ENCODE measurements around the gene CNTN2.
A peak's percentile ranks its signal among the peaks of the same experiment; 100 is the strongest.

The CNTN2 gene

DNA sequence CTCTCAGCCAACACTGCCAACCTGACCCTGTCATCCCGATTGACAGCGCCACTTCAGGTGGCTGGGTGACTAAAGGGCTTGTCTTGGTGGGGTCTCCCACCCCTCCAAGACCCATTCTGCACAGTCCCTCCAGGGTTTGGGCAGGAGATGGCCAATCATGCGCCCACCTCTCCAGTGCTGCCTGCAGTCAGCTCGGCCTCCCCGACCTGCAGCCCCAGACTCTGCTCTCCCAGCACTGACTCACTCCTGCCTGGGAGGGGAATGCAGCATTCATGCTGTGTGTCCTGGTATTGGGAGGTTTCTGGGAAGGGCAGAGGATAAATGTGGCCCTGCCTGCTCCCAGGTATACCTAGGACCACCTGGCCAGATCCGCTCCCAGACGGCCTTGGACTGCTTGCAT, 31.5 kb downstream of the CNTN2 start:
- DNase-seq: no peak

DNA sequence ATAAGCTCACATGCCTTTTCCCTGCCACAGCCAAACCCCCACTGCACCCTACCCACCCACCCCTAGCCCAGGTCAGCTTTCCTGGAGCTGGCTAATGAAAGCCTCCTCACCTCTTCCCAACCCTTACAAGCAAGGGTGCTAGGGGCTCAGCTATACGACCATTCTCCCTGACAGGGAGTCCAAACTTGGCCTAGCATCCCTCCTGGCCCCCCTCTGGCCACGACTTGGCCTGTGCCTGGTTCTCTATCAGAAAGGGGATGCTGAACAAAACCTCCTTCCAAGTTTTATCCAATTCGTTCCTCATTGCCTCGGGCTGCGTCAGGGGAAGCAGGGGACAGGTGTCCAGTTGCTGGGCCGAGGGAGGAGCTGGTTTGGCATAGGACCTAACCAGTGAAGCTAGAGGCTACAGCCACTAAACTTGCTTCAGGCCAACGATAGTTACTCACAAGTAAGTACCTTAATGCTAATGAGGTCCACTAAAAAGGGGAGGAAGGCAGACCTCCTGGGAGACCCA, 32.7 kb downstream of the CNTN2 start:
- no peak for DNase-seq

DNA sequence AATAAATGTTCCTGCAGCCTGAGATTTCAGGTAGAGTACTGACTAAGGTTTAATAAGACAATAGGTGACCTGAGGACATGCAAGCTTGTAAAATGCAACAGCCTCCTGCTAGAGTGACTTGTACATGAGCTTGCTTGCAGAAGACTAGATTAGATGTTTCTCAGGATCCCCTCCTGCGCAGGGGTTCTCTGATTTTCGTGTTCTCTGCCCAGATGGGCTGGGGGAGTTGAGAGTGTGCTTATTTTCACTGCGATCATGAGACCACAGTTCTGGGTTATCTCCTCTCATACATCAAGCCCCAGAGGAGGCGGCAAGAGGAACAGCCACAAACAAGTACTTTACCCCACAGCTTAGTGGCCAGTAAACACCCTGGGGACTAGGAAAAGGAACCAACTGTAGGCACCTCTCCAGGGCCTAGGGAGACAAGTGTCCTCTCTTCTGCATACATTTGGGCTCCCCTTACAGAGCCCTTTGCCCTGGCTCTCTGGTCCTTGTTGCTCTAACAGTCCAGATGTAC, 33.3 kb downstream of the CNTN2 start:
- no peak for DNase-seq

DNA sequence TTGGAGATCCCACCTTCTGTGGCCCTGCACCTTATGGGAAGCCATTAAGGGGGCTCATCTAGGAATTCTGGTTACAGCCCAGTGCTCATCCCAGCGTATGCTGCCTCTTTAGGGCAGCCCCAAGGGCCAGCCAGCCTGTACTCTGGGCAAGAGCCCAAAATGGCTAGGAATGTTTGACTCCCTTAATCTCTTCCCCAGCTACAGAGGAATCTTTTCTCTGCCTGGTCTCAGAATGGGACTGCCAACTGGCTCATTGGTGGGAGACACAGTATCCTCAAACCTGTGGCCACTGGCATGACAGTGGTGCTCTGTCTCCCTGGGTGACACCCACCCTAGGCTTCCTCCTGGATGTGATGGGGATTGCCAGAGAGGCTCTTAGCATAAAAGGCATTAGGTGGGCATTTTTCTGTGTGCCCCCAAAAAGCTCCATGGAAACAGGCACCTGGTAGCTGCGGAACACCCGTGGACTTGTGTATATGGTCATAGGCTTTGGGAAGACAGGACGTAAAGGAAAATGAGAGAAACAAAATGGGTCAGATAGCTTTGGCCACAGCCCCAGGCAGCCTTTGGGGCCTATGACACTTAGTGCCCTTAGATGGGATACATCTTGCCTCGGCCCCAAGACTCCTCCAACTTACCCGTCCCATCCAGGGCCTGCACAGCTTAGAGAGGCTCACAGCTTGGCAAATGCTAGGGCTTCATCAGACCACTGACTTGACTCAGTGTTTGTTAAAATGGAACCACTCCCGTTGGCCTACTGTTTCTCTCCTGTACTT, 34.3 kb downstream of the CNTN2 start:
- DNase-seq: peak; percentile 25

DNA sequence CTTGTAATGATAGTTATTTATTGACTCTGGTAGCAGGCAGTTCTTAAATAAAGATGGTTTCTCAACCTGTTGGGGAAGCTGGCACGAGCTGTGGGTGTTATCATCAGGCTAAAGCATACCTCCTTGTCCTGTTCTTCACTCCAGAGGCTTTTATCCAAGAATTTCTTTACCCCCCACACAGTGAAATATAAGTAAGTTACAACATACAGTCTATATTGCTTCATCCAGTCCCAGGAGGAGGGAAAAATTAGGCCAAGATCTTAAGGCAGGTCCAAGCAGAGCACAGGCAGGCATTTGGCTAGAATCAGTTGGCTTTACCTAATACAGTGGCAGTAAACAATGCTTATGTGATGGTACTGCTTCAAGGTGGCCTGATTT, 34.9 kb downstream of the CNTN2 start:
- peak; percentile 62 for DNase-seq

DNA sequence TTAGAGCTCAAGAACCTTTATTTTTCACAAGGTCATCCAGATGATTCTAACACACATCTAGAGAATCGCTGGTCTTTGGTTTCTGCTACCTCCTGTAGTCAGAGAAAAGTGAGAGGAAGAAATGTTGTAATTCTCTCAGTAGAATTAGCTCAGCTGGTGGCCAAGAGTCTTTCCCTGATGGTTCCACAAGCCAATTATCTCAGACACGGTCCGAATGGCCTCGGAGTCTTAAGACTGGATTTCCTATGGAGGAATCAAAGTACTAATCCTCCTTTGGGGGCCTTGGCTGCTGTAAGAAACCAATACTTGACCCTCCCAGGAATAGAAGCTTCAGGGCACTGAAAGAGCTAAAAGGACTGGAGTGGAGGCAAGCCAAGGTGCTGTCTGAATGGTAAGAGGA, 39.4 kb downstream of the CNTN2 start:
- no peak for DNase-seq

DNA sequence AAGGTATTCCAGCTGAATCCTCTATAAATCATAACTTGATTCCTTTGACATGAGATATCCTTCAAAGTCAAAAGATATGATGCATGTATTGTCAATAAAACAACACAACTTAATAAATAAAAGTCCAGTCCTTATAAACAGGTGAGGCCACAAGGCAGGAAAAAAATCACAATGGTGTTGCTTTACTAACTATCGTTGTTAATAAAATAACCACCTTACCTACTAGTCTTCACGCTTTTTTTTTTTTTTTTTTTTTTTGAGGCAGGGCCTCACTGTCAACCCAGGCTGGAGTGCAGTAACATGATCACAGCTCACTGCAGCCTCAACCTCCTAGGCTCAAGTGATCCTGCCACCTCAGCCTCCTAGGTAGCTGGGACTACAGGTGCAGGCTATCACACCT, 41.3 kb downstream of the CNTN2 start, which contains the start of gene TMEM81:
Gene TMEM81 (minus strand): TSS at position 101 of the 400 bp plus-strand sequence. CDS start 140 bp downstream, outside the sequence.
- DNase-seq: no peak

DNA sequence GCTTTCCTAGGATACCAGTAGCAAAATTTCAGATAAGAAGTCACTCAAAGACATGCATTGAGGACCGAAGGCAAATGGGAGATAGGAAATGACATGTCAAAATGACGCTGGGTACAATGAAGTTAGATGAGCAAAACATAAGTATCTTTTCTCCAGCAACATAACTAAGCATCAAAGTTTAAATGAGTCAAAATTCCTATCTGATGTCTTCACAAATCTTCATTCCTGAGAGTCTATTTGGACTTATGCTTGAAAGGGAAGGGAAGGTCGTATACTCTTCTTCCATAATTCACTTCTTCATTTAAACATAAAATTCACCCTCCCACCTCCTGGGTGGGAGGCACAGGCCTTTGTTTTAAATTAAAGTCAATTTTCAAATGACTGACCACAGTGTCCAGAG, 45.3 kb downstream of the CNTN2 start:
- DNase-seq: no peak

DNA sequence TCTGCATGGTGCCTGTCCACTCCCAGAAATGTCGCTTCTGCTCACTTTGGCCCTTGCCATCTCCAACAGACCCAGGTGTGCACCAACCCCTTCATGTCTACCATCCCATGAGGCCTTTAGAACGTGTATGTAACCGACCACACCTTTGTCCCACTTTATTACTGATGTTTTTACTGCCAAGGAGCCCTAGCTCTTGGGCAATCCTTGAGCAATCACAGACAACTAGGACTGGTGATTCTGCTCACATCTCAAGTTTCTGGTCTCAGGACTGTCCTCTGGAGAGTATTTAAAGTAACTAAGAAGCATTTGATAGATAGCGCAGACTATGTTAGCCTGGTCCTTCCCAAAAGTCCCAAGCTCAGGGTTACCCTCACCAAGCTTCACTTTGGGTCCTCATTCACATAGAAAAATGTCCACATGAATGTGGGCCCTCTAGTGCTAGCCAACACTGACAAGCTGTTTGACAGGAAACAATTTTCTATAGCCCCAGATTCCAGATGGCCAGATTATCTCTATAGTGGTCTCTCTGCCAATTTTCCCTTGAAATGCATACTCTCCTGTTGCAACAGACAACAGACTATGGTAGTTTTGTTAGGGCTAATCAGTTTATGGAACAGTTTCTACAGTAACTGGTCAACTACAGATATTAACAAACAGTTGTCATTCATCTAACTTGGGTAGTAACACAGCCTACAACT, 48.2 kb downstream of the CNTN2 start:
- DNase-seq: no peak

DNA sequence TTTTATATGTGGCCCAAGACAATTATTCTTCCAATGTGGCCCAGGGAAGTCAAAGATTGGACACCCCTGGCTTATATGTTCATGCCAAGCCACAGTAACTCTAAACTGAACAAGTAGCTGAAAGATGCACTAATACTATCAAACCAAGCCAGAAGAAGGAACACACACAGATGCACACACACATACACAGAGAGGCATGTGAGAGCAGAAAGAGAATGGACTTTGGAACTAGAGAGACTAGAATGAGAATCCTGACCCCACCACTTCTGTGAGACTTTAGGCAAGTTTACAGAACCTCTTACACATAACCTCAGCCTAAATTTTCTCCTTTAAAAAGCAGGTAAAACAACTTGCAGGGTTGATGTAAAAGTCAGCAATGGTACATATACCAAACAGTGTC, 52.4 kb downstream of the CNTN2 start:
- DNase-seq: no peak

DNA sequence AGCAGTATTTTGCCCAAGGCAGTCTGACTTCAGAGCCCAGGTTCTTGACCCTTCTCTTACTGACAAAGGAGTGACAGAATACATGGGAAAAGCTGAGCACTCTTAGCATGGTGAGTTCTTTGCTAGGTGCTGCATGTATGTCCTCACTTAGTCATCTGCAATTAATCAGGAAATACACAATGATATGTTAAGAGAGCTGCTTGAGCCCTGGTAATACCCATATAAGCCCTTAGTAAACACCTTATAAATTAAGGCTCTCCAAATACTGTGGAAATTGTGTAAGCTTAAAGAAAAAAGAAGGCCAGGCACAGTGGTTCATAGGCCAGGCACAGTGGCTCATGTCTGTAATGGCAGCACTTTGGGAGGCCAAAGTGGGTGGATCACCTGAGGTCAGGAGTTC, 55.2 kb downstream of the CNTN2 start:
- DNase-seq: no peak

DNA sequence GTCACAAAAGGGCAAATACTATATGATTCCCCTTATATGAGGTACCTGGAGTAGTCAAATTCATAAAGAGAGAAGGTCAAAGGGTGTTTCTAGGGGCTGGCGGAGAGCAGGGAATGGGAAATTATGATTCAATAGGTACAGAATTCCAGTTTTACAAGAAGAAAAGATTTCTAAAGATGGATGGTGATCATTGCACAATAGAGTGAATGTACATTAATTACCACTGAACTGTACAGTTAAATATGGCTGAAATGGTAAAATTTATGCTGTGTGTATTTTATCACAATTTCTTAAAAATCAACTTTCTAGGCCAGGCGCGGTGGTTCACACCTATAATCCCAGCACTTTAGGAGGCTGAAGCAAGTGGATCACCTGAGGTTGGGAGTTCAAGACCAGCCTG, 59.4 kb downstream of the CNTN2 start:
- no peak for DNase-seq

DNA sequence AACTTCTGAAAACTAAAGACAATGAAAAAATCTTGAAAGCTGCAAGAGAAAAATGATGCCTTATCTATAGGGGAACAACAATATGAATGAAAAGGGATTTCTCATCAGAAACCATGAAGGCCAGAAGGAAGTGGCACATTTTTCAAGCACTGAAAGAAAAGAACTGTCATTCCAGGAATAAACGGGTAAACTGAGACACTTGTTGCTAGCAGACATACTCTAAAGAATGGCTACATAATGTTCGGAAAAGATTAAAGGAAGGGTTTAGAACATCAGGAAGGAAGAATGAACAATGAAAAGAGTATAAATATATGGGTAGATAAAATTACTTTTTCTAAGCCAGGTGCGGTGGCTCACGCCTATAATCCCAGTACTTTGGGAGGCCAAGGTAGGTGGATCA, 64.3 kb downstream of the CNTN2 start:
- DNase-seq: no peak

DNA sequence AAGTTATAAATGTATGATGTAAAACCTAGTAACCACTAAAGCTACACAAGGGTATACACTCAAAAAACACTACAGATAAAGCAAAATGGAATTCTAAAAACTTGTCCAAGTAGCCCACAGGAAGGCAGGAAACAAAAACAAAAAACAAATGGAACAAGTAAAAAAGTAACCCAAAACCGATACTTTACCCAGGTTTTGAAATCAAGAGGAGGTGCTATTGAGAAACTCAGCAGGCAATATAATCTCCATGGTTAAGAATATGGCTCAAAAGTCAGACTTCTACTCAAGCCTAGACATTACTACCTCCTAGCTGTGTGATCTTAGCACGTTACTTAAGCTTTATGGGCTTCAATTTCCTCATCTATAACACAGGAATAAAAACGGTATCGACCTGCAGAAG, 65.5 kb downstream of the CNTN2 start:
- DNase-seq: no peak

DNA sequence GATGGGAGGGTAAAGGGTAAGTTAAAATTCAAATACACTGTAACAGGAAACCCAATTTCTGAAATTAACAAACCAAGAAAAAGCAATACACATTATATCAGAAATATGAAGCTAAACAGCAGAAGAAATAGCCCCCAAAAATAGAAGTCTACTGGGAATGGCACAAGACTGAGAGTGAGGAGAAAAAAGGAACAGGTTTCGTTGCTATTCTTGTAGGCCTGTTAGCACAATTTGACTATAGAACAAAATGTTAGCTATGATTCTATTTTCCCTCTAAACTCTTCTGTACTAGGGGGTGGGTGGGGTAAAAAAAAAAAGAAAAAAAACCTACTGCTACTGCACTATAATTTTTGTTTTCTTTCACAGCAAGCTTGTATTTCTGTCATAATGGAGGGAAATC, 66.3 kb downstream of the CNTN2 start:
- DNase-seq: no peak

DNA sequence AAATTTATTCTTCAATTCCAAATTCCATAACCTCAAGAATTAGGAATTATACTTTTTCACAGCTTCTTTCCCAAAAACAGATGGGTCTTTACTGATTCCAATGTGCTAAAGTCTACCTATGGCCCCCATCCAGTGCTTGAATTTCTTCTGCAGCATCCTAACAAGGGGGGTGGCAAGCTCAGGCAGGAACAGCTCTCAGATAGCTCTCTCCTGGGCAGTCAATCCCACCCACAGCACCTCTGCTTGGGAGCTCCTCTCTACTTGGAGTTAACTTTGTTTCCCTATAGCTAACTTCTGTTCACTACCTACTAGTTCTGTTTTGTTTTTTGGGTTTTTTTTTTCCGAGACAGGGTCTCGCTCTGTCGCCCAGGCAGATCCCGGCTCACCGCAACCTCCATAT, 66.7 kb downstream of the CNTN2 start:
- DNase-seq: no peak

DNA sequence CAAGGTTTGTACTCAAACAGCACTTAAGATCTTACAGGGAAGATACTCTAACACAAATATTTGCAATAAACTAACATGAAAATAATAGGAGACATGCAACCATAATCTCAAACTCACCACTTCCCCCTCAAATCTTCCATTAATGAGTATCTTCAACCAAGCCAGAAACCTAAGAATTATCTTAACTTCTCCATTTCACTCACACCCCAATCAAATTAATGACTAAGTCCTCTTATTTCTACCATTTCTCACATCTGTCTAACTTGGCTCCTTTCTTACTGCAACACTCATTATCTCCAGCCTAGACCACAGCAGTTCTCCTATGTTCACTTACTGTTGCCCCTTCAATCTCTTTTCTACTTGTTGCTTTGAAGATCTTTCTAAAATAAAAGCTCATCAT, 68.3 kb downstream of the CNTN2 start:
- no peak for DNase-seq

DNA sequence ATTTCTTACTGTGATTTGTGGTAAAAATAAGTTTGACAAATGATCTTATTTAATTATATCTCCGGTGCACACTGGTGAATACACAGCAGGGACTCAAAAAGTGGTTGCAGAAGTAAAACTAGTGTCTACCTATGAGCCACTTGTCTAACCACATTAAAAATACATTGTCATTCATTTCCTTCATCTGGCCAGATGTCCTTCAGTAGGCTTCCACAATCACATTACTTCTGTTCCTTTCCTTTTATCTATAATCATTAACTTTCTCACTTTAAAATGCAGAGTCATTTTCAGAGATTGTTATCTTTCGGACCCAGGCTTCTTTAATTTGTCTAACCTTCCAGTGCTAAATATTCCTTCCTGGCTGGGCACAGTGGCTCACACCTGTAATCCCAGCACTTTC, 75.7 kb downstream of the CNTN2 start:
- no peak for DNase-seq

DNA sequence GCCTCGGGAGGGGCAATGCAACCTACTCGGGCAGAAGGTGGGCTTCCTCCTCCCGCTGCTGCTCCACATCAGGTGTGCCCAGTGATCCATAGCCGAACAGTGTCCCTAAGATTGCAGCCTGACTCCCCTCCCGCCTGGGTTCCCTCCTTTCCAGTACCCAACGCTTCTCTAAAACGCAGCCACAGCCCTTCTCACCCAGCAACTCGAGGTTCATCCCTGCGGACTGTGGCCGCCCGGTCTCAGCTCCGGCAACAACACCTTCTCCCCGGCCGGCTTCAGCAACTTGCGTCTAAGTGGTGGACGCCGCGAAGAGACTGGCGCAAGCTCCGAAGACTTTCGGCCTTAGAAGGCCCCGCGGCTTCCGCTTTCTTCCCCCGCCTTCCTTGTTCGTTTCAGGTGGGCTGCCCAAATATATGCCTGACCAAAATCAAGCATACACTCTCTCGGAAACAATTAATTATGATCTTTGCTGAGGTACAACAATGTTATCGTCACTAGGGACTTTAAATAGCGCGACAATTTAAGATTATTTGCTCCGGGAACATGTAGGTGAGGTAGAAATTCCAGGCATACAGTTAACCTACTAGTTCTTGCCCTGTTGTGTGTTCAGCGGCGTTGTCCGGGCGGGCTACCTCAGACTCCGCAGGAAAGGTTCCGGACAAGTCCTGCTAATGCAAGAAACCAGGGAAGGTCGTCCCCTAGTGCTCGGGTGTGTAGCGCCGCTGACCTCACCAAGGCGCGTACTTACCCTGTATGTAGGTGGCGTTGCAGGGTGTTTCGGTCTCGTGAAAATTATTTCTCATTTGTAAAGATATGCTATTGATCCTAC, 78.9 kb downstream of the CNTN2 start, which contains the start of gene RBBP5:
Gene RBBP5 (minus strand): TSS at position 319 of the 829 bp plus-strand sequence. CDS start 105 bp downstream, at position 214.
- DNase-seq: peak; percentile 97

DNA sequence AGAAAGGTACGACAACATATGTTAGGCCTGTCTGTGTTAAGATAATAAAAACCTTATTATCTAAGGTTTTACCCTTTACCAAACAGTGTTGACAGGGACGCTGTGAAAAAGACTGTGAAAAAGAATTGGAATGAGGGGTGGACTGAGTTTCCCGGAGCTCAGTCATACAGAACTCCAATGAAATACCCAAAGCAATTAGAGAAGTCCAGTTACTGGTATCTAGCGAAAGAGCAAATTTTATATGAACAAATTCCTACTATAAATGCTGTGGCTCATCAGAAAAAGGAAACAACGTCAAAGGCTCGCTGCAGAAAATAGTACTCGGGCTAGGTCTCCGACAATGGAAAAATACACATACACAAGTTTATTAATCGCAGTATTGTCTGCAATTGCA, 79.5 kb downstream of the CNTN2 start:
- DNase-seq: no peak

DNA sequence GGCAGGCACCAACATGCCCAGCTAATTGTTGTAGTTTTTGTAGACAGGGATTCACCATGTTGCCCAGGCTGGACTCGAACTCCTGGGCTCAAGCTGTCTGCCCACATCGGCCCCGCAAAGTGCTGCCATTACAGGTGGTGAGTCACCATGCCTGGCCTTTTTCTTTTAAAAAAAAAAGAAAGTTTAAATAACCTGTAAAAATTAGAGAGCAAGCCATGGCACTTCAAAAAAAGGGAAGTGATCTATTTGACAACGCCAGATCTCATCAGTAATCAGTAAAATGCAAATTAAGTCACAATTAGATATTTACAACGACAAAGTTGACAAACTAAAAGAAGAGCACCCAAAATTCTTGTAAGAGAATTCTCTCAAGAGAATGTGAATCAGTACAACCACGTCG, 81.7 kb downstream of the CNTN2 start:
- DNase-seq: no peak

DNA sequence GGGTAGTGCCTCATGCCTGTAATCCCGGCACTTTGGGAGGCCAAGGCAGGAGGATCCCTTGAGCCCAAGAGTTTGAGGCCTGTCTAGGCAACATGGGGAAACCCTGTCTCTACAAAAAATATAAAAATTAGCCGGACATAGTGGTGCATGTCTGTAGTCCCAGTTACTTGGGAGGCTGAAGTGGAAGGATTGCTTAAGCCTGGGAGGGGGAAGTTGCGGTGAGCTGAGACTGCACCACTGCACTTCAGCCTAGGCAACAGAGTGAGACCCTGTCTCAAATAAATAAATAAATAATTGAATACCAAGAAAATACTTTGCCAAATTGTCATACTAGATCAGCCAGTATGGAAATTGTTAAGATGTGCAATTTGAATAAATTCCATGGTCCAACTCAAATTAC, 84.6 kb downstream of the CNTN2 start:
- DNase-seq: no peak

Measured in fibroblast of upper back skin (primary cell).